Nephron progenitor cell (in vitro differentiated cells): ENCODE data around the gene OR2A1.
A peak's percentile ranks its signal among the peaks of the same experiment; 100 is the strongest.
"Not testable (repeated sequence)": the region's sequence is repeated elsewhere in the genome, so short reads cannot be mapped to it uniquely, and the experiment has no call there.

Experiments used
- DNase-seq: peaks from one replicate; pipeline ENCODE4 v3.0.0; 2021
- H3K27ac Mint-ChIP-seq: 2 replicates; pipeline ENCODE4 v1.8.0; 2021; ENCODE audit warnings: mild to moderate bottlenecking, moderate library complexity, mixed read lengths
- H3K27me3 Mint-ChIP-seq: 2 replicates; pipeline ENCODE4 v1.8.0; 2021; ENCODE audit warnings: mild to moderate bottlenecking, low read depth, mixed read lengths; ENCODE audit not compliant: poor library complexity
- H3K36me3 Mint-ChIP-seq: 2 replicates; pipeline ENCODE4 v1.8.0; 2021; ENCODE audit warnings: low read depth, mixed read lengths
- H3K4me1 Mint-ChIP-seq: 2 replicates; pipeline ENCODE4 v1.8.0; 2021; ENCODE audit warnings: mixed read lengths
- H3K4me3 Mint-ChIP-seq: 2 replicates; pipeline ENCODE4 v1.8.0; 2021; ENCODE audit warnings: mild to moderate bottlenecking, moderate library complexity, mixed read lengths
- H3K9me3 Mint-ChIP-seq: 2 replicates; pipeline ENCODE4 v1.8.0; 2021; ENCODE audit warnings: mild to moderate bottlenecking, moderate library complexity, mixed read lengths

The OR2A1 gene

GRCh38 chr7:144305156-144305555 is 7.1 kb upstream of the OR2A1 start:
- H3K4me1 Mint-ChIP-seq, H3K27ac Mint-ChIP-seq, H3K36me3 Mint-ChIP-seq, DNase-seq, H3K9me3 Mint-ChIP-seq, H3K4me3 Mint-ChIP-seq, H3K27me3 Mint-ChIP-seq: not testable (repeated sequence)

GRCh38 chr7:144309702-144310101 is 2.5 kb upstream of the OR2A1 start:
- H3K27me3 Mint-ChIP-seq, DNase-seq, H3K4me3 Mint-ChIP-seq, H3K27ac Mint-ChIP-seq, H3K4me1 Mint-ChIP-seq, H3K36me3 Mint-ChIP-seq, H3K9me3 Mint-ChIP-seq: not testable (repeated sequence)

- not testable (repeated sequence) for H3K4me3 Mint-ChIP-seq, H3K27ac Mint-ChIP-seq, H3K9me3 Mint-ChIP-seq, H3K4me1 Mint-ChIP-seq, H3K36me3 Mint-ChIP-seq, H3K27me3 Mint-ChIP-seq, DNase-seq
Observed at GRCh38 chr7:144311218-144311617, 1.0 kb upstream of the OR2A1 start.

- H3K4me3 Mint-ChIP-seq, H3K9me3 Mint-ChIP-seq, H3K4me1 Mint-ChIP-seq, H3K27me3 Mint-ChIP-seq, H3K36me3 Mint-ChIP-seq, DNase-seq, H3K27ac Mint-ChIP-seq: not testable (repeated sequence)
Observed at GRCh38 chr7:144317537-144317936, 5.3 kb downstream of the OR2A1 start.

- H3K27ac Mint-ChIP-seq, H3K27me3 Mint-ChIP-seq: not testable (repeated sequence)
Observed at GRCh38 chr7:144319547-144319946, 7.3 kb downstream of the OR2A1 start.

GRCh38 chr7:144321677-144322206 is 9.5 kb downstream of the OR2A1 start:
- not testable (repeated sequence) for DNase-seq, H3K27me3 Mint-ChIP-seq

More at GRCh38 chr7:144319547-144319946, 7.3 kb downstream of the OR2A1 start:
- not testable (repeated sequence) for DNase-seq, H3K4me3 Mint-ChIP-seq, H3K9me3 Mint-ChIP-seq, H3K36me3 Mint-ChIP-seq, H3K4me1 Mint-ChIP-seq

GRCh38 chr7:144323359-144323758 is 11.1 kb downstream of the OR2A1 start:
- not testable (repeated sequence) for H3K27me3 Mint-ChIP-seq

More at GRCh38 chr7:144321677-144322206, 9.5 kb downstream of the OR2A1 start:
- not testable (repeated sequence) for H3K27ac Mint-ChIP-seq, H3K4me3 Mint-ChIP-seq, H3K36me3 Mint-ChIP-seq, H3K9me3 Mint-ChIP-seq, H3K4me1 Mint-ChIP-seq

GRCh38 chr7:144325868-144326267 is 13.6 kb downstream of the OR2A1 start:
- H3K9me3 Mint-ChIP-seq, H3K27me3 Mint-ChIP-seq, H3K4me1 Mint-ChIP-seq, H3K27ac Mint-ChIP-seq, DNase-seq, H3K4me3 Mint-ChIP-seq, H3K36me3 Mint-ChIP-seq: not testable (repeated sequence)

More at GRCh38 chr7:144323359-144323758, 11.1 kb downstream of the OR2A1 start:
- not testable (repeated sequence) for H3K36me3 Mint-ChIP-seq, H3K4me3 Mint-ChIP-seq, DNase-seq, H3K4me1 Mint-ChIP-seq, H3K9me3 Mint-ChIP-seq, H3K27ac Mint-ChIP-seq

GRCh38 chr7:144330044-144330443 is 17.8 kb downstream of the OR2A1 start:
- not testable (repeated sequence) for H3K4me1 Mint-ChIP-seq, H3K27me3 Mint-ChIP-seq, H3K27ac Mint-ChIP-seq, H3K9me3 Mint-ChIP-seq, H3K36me3 Mint-ChIP-seq, H3K4me3 Mint-ChIP-seq, DNase-seq

GRCh38 chr7:144331221-144331995 is 19.2 kb downstream of the OR2A1 start:
- H3K4me3 Mint-ChIP-seq, H3K9me3 Mint-ChIP-seq, H3K27ac Mint-ChIP-seq, DNase-seq, H3K36me3 Mint-ChIP-seq, H3K27me3 Mint-ChIP-seq, H3K4me1 Mint-ChIP-seq: not testable (repeated sequence)

- not testable (repeated sequence) for H3K27me3 Mint-ChIP-seq, DNase-seq, H3K4me1 Mint-ChIP-seq, H3K4me3 Mint-ChIP-seq, H3K9me3 Mint-ChIP-seq, H3K36me3 Mint-ChIP-seq, H3K27ac Mint-ChIP-seq
Observed at GRCh38 chr7:144331996-144332288, 19.7 kb downstream of the OR2A1 start.

- H3K36me3 Mint-ChIP-seq, H3K4me1 Mint-ChIP-seq, H3K9me3 Mint-ChIP-seq, H3K4me3 Mint-ChIP-seq, DNase-seq, H3K27me3 Mint-ChIP-seq, H3K27ac Mint-ChIP-seq: not testable (repeated sequence)
Observed at GRCh38 chr7:144348625-144349024, 36.4 kb downstream of the OR2A1 start.

- H3K36me3 Mint-ChIP-seq, H3K4me3 Mint-ChIP-seq, H3K27me3 Mint-ChIP-seq, DNase-seq, H3K9me3 Mint-ChIP-seq, H3K27ac Mint-ChIP-seq: not testable (repeated sequence)
- H3K4me1 Mint-ChIP-seq = peaks cover 15% of the 10 kb centered on the region
Observed at GRCh38 chr7:144351667-144352066, 39.4 kb downstream of the OR2A1 start.

GRCh38 chr7:144355176-144355822 is 43.1 kb downstream of the OR2A1 start, which contains the start of gene ARHGEF5:
Gene ARHGEF5, plus strand, starts transcription at chr7:144355402. Its CDS starts 7,268 bp downstream, at chr7:144362670.
- Mint-ChIP-seq H3K4me1 (peaks cover 15% of the 10 kb centered on the region), H3K27ac (peak within 1 kb of the TSS; percentile 62), H3K4me3 (peak within 1 kb of the TSS; percentile 90)
- H3K9me3 Mint-ChIP-seq, H3K27me3 Mint-ChIP-seq, H3K36me3 Mint-ChIP-seq, DNase-seq: not testable (repeated sequence)

- H3K27ac Mint-ChIP-seq, H3K9me3 Mint-ChIP-seq, DNase-seq, H3K36me3 Mint-ChIP-seq, H3K27me3 Mint-ChIP-seq, H3K4me3 Mint-ChIP-seq: not testable (repeated sequence)
- peaks cover 15% of the 10 kb centered on the region for H3K4me1 Mint-ChIP-seq
Observed at GRCh38 chr7:144356185-144356584, 44.0 kb downstream of the OR2A1 start.
